Measurements from ENCODE around the gene PRSS53. TPM values are rescaled to one million over a fixed set of nuclear protein-coding genes. Genes with fewer than 3 reads are reported as not detected.

Gene PRSS53
- total RNA-seq, 6 experiments from 2014 or later = 2.3 to 14.8 (median 3.9) TPM

GRCh38 chr16:31063495-31063842 lies 25.3 kb downstream of the PRSS53 start:
- no peaks in the 10 kb centered on the region for H3K4me1 ChIP-seq
- H3K27me3 ChIP-seq = no peaks in the 10 kb centered on the region
- H3K36me3 ChIP-seq = no peaks in the 10 kb centered on the region
- intact Hi-C loops (cut with DNase I) = no loop called here
- TF ChIP-seq, protein P1, sequence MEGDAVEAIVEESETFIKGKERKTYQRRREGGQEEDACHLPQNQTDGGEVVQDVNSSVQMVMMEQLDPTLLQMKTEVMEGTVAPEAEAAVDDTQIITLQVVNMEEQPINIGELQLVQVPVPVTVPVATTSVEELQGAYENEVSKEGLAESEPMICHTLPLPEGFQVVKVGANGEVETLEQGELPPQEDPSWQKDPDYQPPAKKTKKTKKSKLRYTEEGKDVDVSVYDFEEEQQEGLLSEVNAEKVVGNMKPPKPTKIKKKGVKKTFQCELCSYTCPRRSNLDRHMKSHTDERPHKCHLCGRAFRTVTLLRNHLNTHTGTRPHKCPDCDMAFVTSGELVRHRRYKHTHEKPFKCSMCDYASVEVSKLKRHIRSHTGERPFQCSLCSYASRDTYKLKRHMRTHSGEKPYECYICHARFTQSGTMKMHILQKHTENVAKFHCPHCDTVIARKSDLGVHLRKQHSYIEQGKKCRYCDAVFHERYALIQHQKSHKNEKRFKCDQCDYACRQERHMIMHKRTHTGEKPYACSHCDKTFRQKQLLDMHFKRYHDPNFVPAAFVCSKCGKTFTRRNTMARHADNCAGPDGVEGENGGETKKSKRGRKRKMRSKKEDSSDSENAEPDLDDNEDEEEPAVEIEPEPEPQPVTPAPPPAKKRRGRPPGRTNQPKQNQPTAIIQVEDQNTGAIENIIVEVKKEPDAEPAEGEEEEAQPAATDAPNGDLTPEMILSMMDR (IDR thresholded peaks at IDR 0.05) = no peak
- no peak for TF ChIP-seq POLR2A (IDR thresholded peaks at IDR 0.05)
- no peak overlapping the region for H3K27ac ChIP-seq
- 96% methylated on average over 7 of the region's 9 CpGs for WGBS (ENCODE audit: insufficient coverage, low coverage, low lambda C conversion rate, missing lambda C conversion rate)
- no peak overlapping the region for H3K4me3 ChIP-seq
- DNase-seq (no peak), ATAC-seq (no peak)
- H3K9me3 ChIP-seq = no peaks in the 10 kb centered on the region

DNA sequence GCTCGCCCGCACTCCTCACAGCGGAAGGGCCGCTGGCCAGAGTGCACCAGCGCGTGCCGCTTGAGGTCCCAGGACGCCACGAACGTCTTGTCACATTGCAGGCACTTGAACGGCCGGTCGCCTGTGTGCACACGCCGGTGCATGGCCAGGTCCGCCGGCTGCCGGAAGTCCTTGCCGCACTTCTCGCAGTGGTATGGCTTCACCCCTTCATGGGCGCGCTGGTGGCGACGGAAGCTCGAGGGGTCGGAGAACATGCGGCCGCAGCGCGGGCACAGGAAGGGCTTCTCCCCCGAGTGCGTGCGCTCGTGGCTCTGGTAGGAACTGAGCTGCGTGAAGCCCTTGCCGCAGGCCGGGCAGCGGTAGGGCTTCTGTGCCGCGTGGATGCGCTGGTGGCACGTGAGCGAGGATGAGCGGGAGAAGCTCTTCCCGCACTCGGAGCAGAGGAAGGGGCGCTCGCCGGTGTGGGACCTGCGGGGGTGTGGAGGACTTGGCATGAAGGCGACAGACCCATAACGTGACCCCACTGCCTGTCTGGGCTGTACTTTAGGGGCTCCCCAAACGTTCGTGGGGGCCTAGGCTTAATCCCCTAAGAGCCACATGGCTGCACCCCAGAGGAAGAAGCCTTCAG lies 26.8 kb downstream of the PRSS53 start:
- H3K27ac ChIP-seq = no peak overlapping the region
- intact Hi-C loops (cut with DNase I) = no loop called here
- H3K9me3 ChIP-seq = no peaks in the 10 kb centered on the region
- H3K27me3 ChIP-seq = no peaks in the 10 kb centered on the region
- H3K4me1 ChIP-seq = no peaks in the 10 kb centered on the region
- no peak overlapping the region for H3K4me3 ChIP-seq
- no CpG with 5 or more reads among the region's 54 CpGs for WGBS (ENCODE audit: insufficient coverage, low coverage, low lambda C conversion rate, missing lambda C conversion rate)
- H3K36me3 ChIP-seq = no peaks in the 10 kb centered on the region
- DNase-seq = no peak
- ATAC-seq = no peak
- no peak for TF ChIP-seq POLR2A (IDR thresholded peaks at IDR 0.05)
- TF ChIP-seq, protein P1 (IDR thresholded peaks at IDR 0.05) = no peak

DNA sequence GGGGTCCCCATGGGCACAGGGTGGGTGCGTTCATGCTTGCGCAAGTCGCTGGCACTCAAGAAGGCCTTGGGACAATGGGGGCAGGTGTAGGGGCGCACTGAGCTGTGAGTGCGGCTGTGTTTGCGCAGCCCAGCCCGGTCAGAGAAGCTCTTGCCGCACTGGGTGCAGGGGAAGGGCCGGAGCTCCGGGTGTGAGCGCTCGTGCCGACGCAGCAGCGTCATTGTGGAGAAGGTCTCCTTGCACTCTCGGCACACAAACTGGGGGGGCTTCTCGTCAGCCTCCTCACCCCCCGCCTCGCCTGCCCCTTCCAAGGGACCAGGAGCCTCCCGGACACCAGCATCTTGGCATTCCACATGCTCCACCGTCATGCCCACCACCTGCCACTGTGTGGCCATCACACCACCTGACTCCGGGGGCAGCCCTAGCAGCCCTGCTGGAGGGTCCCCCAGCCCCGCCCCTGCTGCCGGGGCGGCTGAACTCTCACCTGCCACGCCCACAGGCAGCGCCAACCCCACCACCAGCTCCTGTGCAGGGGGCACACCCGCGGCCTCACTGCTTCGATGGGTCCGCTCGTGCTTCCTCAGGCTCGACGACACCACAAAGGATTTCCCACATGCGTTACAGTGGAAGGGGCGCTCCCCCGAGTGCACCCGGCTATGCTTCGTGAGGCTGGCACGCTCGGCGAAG lies 27.5 kb downstream of the PRSS53 start:
- no peaks in the 10 kb centered on the region for H3K9me3 ChIP-seq
- intact Hi-C loops (cut with DNase I) = no loop called here
- TF ChIP-seq, protein P1 (IDR thresholded peaks at IDR 0.05) = no peak
- no peak for TF ChIP-seq POLR2A (IDR thresholded peaks at IDR 0.05)
- no peak overlapping the region for H3K4me3 ChIP-seq
- H3K27me3 ChIP-seq = no peaks in the 10 kb centered on the region
- DNase-seq (no peak), ATAC-seq (no peak)
- no peak overlapping the region for H3K27ac ChIP-seq
- H3K36me3 ChIP-seq = no peaks in the 10 kb centered on the region
- WGBS (ENCODE audit: insufficient coverage, low coverage, low lambda C conversion rate, missing lambda C conversion rate) = 89% methylated on average over 11 of the region's 42 CpGs
- no peaks in the 10 kb centered on the region for H3K4me1 ChIP-seq

DNA sequence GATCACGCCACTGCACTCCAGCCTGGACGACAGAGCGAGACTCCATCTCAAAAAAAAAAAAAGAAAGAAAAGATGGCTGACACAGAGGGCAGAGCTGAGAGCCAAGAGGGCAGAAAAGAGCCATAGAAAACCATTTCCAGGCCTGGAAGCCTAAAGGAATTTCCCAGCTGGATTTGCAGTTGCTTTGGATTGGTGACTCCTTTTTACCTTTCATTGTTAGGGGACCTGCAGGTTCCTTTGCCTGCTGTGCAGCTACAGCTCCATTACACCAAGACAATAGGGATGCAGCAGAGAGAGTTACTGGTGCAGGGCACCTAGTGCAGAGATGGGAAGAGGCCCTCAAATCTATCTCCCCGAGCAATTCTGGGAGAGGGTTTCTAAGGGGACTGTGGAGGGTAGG lies 33.1 kb downstream of the PRSS53 start:
- intact Hi-C loops (cut with DNase I) = no loop called here
- Histone ChIP-seq H3K4me1 (no peaks in the 10 kb centered on the region), H3K27ac (no peak overlapping the region), H3K9me3 (no peaks in the 10 kb centered on the region), H3K36me3 (no peaks in the 10 kb centered on the region), H3K27me3 (no peaks in the 10 kb centered on the region), H3K4me3 (no peak overlapping the region)
- TF ChIP-seq, protein P1 (IDR thresholded peaks at IDR 0.05) = no peak
- no peak for TF ChIP-seq POLR2A (IDR thresholded peaks at IDR 0.05)
- no peak for ATAC-seq
- 80% methylated on average over 4 of the region's 4 CpGs for WGBS (ENCODE audit: insufficient coverage, low coverage, low lambda C conversion rate, missing lambda C conversion rate)
- DNase-seq = no peak

Measured in right lobe of liver (tissue), 6 donors.